ENCODE data around the gene PRDX1. TPM values are rescaled to one million over a fixed set of nuclear protein-coding genes. Genes with fewer than 3 reads are reported as not detected.
"Not testable (repeated sequence)": the region's sequence is repeated elsewhere in the genome, so short reads cannot be mapped to it uniquely, and the experiment has no call there.

The PRDX1 gene
- total RNA-seq, 1 experiment from 2014 or later: 397 TPM

DNA sequence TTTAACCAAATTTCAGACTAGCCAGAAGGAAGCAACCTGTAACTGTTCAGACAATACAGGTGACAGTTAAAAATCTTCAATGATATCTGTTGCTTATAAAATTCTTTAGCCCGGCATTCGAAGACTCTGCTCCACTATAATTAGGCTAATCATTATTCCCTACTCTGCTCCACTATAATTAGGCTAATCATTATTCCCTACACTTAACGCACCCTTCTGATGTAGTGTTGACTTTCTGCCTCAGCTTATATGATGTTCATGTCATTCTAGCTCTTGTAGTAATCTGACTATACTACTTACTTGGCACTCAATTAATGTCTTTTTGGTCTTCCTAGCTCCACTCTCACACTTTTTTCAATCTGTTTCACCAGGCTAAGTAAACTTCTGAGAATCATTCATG, 44.0 kb downstream of the PRDX1 start:
- Histone ChIP-seq H3K27me3 (ENCODE audit: low read length) (no peaks in the 10 kb centered on the region), H3K36me3 (ENCODE audit: insufficient read depth, low read length) (no peaks in the 10 kb centered on the region), H3K79me2 (ENCODE audit: low read length) (no peaks in the 10 kb centered on the region), H2AFZ (ENCODE audit: low read length) (no peak overlapping the region), H3K4me2 (ENCODE audit: low read depth, low read length, poor library complexity, severe bottlenecking) (no peak overlapping the region), H3K4me1 (ENCODE audit: low read length) (no peaks in the 10 kb centered on the region), H3K9me2 (replicated peaks; ENCODE audit: insufficient read depth, low read length) (no peaks in the 10 kb centered on the region), H3K27ac (ENCODE audit: low read length) (no peak overlapping the region), H4K20me1 (ENCODE audit: insufficient read depth, low read depth, low read length) (no peaks in the 10 kb centered on the region), H3K4me3 (ENCODE audit: low read length) (no peak overlapping the region), H3K9ac (ENCODE audit: low read length) (no peak overlapping the region), H3K9me3 (ENCODE audit: low read length) (no peaks in the 10 kb centered on the region)
- DNase-seq: no peak

DNA sequence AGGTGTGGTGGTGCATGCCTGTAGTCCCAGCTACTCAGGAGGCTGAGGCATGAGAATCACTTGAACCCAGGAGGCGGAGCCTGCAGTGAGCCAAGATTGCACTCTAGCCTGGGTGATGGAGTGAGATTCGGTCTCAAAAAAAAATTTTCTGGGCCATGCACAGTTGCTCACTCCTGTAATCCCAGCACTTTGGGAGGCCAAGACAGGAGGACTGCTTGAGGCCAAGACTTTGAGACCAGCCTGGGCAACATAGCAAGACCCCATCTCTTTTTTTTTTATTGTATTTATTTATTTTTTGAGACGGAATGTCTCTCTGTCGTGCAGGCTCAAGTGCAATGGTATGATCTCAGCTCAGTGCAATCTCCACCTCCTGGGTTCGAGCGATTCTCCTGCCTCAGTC, 47.5 kb downstream of the PRDX1 start:
- not testable (repeated sequence) for DNase-seq; H3K4me1 ChIP-seq (ENCODE audit: low read length); H3K9me3 ChIP-seq (ENCODE audit: low read length); H3K9me2 ChIP-seq (replicated peaks; ENCODE audit: insufficient read depth, low read length); H3K4me2 ChIP-seq (ENCODE audit: low read depth, low read length, poor library complexity, severe bottlenecking); H2AFZ ChIP-seq (ENCODE audit: low read length); H3K9ac ChIP-seq (ENCODE audit: low read length); H3K27me3 ChIP-seq (ENCODE audit: low read length); H3K27ac ChIP-seq (ENCODE audit: low read length); H3K4me3 ChIP-seq (ENCODE audit: low read length); H4K20me1 ChIP-seq (ENCODE audit: insufficient read depth, low read depth, low read length); H3K79me2 ChIP-seq (ENCODE audit: low read length); H3K36me3 ChIP-seq (ENCODE audit: insufficient read depth, low read length)

DNA sequence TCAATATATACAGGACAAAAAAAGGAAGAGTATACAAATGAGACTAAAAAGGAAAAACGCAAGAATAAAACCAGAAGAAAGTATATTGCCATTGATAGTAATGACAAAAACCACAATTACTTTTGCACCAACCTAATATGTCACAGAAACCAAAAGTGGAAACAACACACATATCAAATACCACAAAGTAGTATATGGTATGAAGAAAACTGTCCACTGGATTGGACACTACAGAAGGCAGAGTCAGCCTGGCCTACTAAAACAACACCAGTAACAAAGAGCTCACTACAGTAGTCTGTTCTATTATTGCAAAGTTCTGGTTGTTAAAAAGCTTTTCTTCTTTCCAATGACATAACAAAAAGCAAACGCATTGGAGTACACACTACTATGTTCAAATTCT, 48.4 kb downstream of the PRDX1 start:
- Histone ChIP-seq H3K9me2 (replicated peaks; ENCODE audit: insufficient read depth, low read length) (no peaks in the 10 kb centered on the region), H4K20me1 (ENCODE audit: insufficient read depth, low read depth, low read length) (no peaks in the 10 kb centered on the region), H3K4me1 (ENCODE audit: low read length) (no peaks in the 10 kb centered on the region), H3K4me2 (ENCODE audit: low read depth, low read length, poor library complexity, severe bottlenecking) (no peak overlapping the region), H3K4me3 (ENCODE audit: low read length) (no peak overlapping the region), H3K9ac (ENCODE audit: low read length) (no peak overlapping the region), H2AFZ (ENCODE audit: low read length) (no peak overlapping the region), H3K9me3 (ENCODE audit: low read length) (no peaks in the 10 kb centered on the region), H3K36me3 (ENCODE audit: insufficient read depth, low read length) (no peaks in the 10 kb centered on the region), H3K27ac (ENCODE audit: low read length) (no peak overlapping the region), H3K79me2 (ENCODE audit: low read length) (no peaks in the 10 kb centered on the region), H3K27me3 (ENCODE audit: low read length) (no peaks in the 10 kb centered on the region)
- DNase-seq: no peak

DNA sequence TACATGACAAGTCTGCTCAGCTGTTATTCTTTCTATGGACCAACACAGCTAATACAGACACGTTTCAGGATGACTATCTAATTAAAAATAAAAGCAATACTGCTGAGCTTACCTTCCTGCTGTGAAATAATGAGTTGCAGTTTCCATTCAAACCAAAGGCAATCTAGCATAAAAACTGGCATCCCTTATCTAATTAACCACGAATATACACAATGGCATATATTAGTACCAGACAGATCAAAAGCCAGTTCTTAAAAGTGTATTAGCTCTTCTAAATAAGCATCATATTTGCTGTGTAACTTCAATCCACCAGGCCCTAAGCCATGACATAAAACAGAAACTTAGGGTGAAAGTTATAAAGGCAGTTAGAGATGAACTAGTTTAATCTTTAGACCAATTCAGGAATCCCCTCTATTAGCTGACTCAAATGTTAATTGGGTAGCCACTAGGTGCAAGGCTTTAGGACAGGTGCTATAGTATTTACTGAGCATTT, 51.3 kb downstream of the PRDX1 start:
- Histone ChIP-seq H3K4me2 (ENCODE audit: low read depth, low read length, poor library complexity, severe bottlenecking) (no peak overlapping the region), H3K27me3 (ENCODE audit: low read length) (no peaks in the 10 kb centered on the region), H2AFZ (ENCODE audit: low read length) (no peak overlapping the region)

DNA sequence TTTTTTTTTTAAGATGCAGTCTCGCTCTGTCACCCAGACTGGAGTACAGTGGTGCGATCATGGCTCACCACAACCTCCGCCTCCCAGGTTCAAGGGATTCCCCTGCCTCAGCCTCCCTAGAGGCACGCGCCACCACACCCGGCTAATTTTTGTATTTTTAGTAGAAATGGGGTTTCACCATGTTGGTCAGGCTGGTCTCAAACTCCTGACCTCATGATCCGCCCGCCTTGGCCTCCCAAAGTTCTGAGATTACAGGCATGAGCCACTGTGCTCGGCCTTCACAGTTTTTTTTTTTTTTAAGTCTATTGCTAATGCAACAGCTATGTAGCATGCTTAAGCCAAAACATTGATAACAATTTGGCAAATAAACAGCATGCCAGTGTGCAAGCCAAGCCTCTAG, 54.3 kb downstream of the PRDX1 start:
- H3K79me2 ChIP-seq (ENCODE audit: low read length); H3K27me3 ChIP-seq (ENCODE audit: low read length); H3K4me2 ChIP-seq (ENCODE audit: low read depth, low read length, poor library complexity, severe bottlenecking); H3K4me1 ChIP-seq (ENCODE audit: low read length); H2AFZ ChIP-seq (ENCODE audit: low read length); H3K9ac ChIP-seq (ENCODE audit: low read length); H3K27ac ChIP-seq (ENCODE audit: low read length); H3K4me3 ChIP-seq (ENCODE audit: low read length); DNase-seq; H3K9me2 ChIP-seq (replicated peaks; ENCODE audit: insufficient read depth, low read length); H3K36me3 ChIP-seq (ENCODE audit: insufficient read depth, low read length); H3K9me3 ChIP-seq (ENCODE audit: low read length); H4K20me1 ChIP-seq (ENCODE audit: insufficient read depth, low read depth, low read length): not testable (repeated sequence)

More for the DNA sequence above, 51.3 kb downstream of the PRDX1 start:
- Histone ChIP-seq H3K79me2 (ENCODE audit: low read length) (no peaks in the 10 kb centered on the region), H3K4me3 (ENCODE audit: low read length) (no peak overlapping the region), H3K4me1 (ENCODE audit: low read length) (no peaks in the 10 kb centered on the region), H3K9ac (ENCODE audit: low read length) (no peak overlapping the region), H3K36me3 (ENCODE audit: insufficient read depth, low read length) (no peaks in the 10 kb centered on the region), H3K9me2 (replicated peaks; ENCODE audit: insufficient read depth, low read length) (no peaks in the 10 kb centered on the region), H3K9me3 (ENCODE audit: low read length) (no peaks in the 10 kb centered on the region), H3K27ac (ENCODE audit: low read length) (no peak overlapping the region), H4K20me1 (ENCODE audit: insufficient read depth, low read depth, low read length) (no peaks in the 10 kb centered on the region)
- DNase-seq: no peak

DNA sequence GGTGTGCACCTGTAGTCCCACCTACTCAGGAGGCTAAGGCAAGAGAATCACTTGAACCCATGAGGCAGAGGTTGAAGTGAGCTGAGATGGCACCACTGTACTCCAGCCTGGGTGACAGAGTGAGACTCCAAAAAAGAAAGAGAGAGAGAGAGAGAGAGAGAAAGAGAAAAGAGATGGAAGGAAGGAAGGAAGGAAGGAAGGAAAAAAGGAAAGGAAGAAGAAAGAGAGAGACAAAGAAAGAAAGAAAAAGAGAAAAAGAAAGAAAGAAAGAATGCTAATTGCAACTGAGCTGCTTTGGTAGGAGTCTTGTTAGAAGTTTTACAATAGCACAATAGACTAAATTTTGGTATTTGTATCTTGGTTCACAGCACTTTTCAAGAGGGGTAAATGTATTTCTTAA, 56.4 kb downstream of the PRDX1 start:
- H3K27ac ChIP-seq (ENCODE audit: low read length): no peak overlapping the region
- no peak overlapping the region for H3K9ac ChIP-seq (ENCODE audit: low read length)
- H2AFZ ChIP-seq (ENCODE audit: low read length): no peak overlapping the region
- no peaks in the 10 kb centered on the region for H3K4me1 ChIP-seq (ENCODE audit: low read length)
- H3K9me2 ChIP-seq (replicated peaks; ENCODE audit: insufficient read depth, low read length): no peaks in the 10 kb centered on the region
- no peaks in the 10 kb centered on the region for H3K27me3 ChIP-seq (ENCODE audit: low read length)
- DNase-seq: no peak
- H3K79me2 ChIP-seq (ENCODE audit: low read length): no peaks in the 10 kb centered on the region
- H3K4me2 ChIP-seq (ENCODE audit: low read depth, low read length, poor library complexity, severe bottlenecking): no peak overlapping the region
- no peaks in the 10 kb centered on the region for H3K36me3 ChIP-seq (ENCODE audit: insufficient read depth, low read length)
- no peaks in the 10 kb centered on the region for H3K9me3 ChIP-seq (ENCODE audit: low read length)
- H3K4me3 ChIP-seq (ENCODE audit: low read length): no peak overlapping the region
- no peaks in the 10 kb centered on the region for H4K20me1 ChIP-seq (ENCODE audit: insufficient read depth, low read depth, low read length)

Other genes starting within 250 kb of the PRDX1 start
- not detected in 2 replicates for gene HPDL, start 195.0 kb downstream of the PRDX1 start, total RNA-seq (2014; rRNA removed; shearing (Covaris generic); ENCODE audit: low replicate concordance)
- gene TOE1, start 181.7 kb downstream of the PRDX1 start, total RNA-seq (2014; rRNA removed; shearing (Covaris generic); ENCODE audit: low replicate concordance): 8.9 and 12.7 TPM in 2 replicates
- 40.8 and 53.9 TPM in 2 replicates for gene MUTYH, start 181.4 kb downstream of the PRDX1 start, total RNA-seq (2014; rRNA removed; shearing (Covaris generic); ENCODE audit: low replicate concordance)
- 1.3 and 1.5 TPM in 2 replicates for gene TESK2, start 30.7 kb downstream of the PRDX1 start, total RNA-seq (2014; rRNA removed; shearing (Covaris generic); ENCODE audit: low replicate concordance)
- 5.8 and 9.0 TPM in 2 replicates for gene CCDC163, start 21.8 kb downstream of the PRDX1 start, total RNA-seq (2014; rRNA removed; shearing (Covaris generic); ENCODE audit: low replicate concordance)
- 5.5 and 13.8 TPM in 2 replicates for gene MMACHC, start 21.6 kb downstream of the PRDX1 start, total RNA-seq (2014; rRNA removed; shearing (Covaris generic); ENCODE audit: low replicate concordance)
- gene AKR1A1, start 28.9 kb upstream of the PRDX1 start, total RNA-seq (2014; rRNA removed; shearing (Covaris generic); ENCODE audit: low replicate concordance): 79.0 and 120 TPM in 2 replicates
- 61.8 and 88.1 TPM in 2 replicates for gene NASP, start 62.2 kb upstream of the PRDX1 start, total RNA-seq (2014; rRNA removed; shearing (Covaris generic); ENCODE audit: low replicate concordance)
- gene CCDC17, start 102.2 kb upstream of the PRDX1 start, total RNA-seq (2014; rRNA removed; shearing (Covaris generic); ENCODE audit: low replicate concordance): 1.6 and 4.1 TPM in 2 replicates
- 95.8 and 98.0 TPM in 2 replicates for gene GPBP1L1, start 164.6 kb upstream of the PRDX1 start, total RNA-seq (2014; rRNA removed; shearing (Covaris generic); ENCODE audit: low replicate concordance)
- 28.9 and 86.1 TPM in 2 replicates for gene TMEM69, start 166.3 kb upstream of the PRDX1 start, total RNA-seq (2014; rRNA removed; shearing (Covaris generic); ENCODE audit: low replicate concordance)
- gene IPP, start 228.8 kb upstream of the PRDX1 start, total RNA-seq (2014; rRNA removed; shearing (Covaris generic); ENCODE audit: low replicate concordance): 5.3 and 8.2 TPM in 2 replicates

Data from Karpas-422 (cell line).